AG04449 (cell line): Measurements from ENCODE around the gene CPN1.
"Not testable (repeated sequence)": the region's sequence is repeated elsewhere in the genome, so short reads cannot be mapped to it uniquely, and the experiment has no call there.

ENCODE experiments used
- CTCF ChIA-PET: fragments of 350-600 bp; formaldehyde crosslinking; extraction: SDS; loops from one replicate; lab custom pipeline; 2021; ENCODE audit warnings: antibody characterized with exemption; lab: Yijun Ruan, JAX
- POLR2A ChIA-PET: fragments of 400-600, 350-600 bp; formaldehyde crosslinking; extraction: SDS; loops from one replicate; lab custom pipeline; 2020; ENCODE audit warnings: antibody characterized with exemption, inconsistent platforms; lab: Yijun Ruan, JAX
- DNase-seq: peaks from one replicate; pipeline ENCODE4 v3.0.0-alpha.2; 2010; ENCODE audit warnings: low read depth, low spot score
- H3K4me3 ChIP-seq: 2 replicates; pipeline ENCODE4 v1.5.1; 2011; ENCODE audit warnings: low read depth, mild to moderate bottlenecking, control low read depth, low read length
- CTCF ChIP-seq: IDR thresholded peaks from one replicate; pipeline ENCODE4 v1.5.1; 2011; ENCODE audit warnings: mild to moderate bottlenecking, moderate library complexity, low read length, control low read depth, inconsistent platforms; ENCODE audit not compliant: insufficient read depth; ENCODE audit errors: missing control alignments

Gene CPN1

DNA sequence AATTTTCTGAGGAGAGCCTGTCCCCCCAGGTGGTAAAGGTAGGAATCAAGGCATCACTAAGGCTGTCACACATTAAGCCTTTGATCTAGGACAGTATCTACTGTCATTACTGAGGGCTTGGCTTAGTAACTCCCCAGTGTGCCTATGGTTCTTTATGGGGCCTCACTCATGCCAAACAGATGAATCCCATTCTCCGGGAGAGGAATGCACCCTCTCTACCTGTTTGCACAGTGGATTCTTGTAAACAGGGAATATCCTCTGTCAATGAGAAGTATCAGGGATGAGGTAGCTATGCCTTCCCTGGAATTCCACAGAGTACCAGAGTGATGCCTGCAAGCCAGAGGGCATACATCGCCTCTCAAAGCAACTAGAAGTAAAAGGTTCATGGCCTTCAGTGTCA, 3.9 kb upstream of the CPN1 start:
- CTCF ChIA-PET: no interaction called here
- POLR2A ChIA-PET: no interaction called here
- no peak for TF ChIP-seq CTCF
- DNase-seq: no peak
- no peak overlapping the region for H3K4me3 ChIP-seq

DNA sequence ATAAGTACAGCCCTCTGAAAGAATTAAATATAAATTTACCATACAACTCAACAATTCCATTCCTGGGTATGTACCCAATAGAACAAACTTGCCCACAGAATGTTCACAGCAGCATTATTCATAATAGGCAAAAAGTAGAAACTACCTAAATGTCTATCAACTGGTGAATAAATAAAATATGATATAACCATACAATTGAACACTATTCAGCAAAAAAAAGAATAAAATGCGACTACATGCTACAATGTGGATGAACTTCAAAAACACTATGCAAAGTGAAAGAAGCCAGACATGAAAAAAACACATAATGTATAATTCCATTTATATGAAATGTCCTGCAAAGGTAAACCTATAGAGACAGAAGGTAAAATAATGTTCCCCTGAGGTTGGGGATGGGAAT, 2.0 kb upstream of the CPN1 start:
- CTCF ChIA-PET: interaction anchor here (1.4 kb wide), 1 partner anchor 38 kb away, joined by 4 read pairs; no protein-coding TSS in a partner anchor
- TF ChIP-seq CTCF: no peak
- POLR2A ChIA-PET: interaction anchor here (0.7 kb wide), 1 partner anchor 145 kb away, joined by 3 read pairs; no protein-coding TSS in a partner anchor
- DNase-seq: no peak
- H3K4me3 ChIP-seq: no peak overlapping the region

GRCh38 chr10:100082276-100082675, 607 bp upstream of the CPN1 start:
- H3K4me3 ChIP-seq, DNase-seq, POLR2A ChIA-PET: not testable (repeated sequence)
- CTCF ChIA-PET: interaction anchor here (1.2 kb wide), 1 partner anchor 237 kb away, joined by 3 read pairs; no protein-coding TSS in a partner anchor

- H3K4me3 ChIP-seq: no peak overlapping the region
- CTCF ChIA-PET: interaction anchor here (1.6 kb wide), 1 partner anchor 31 kb away, joined by 3 read pairs; no protein-coding TSS in a partner anchor
- TF ChIP-seq CTCF: no peak
- no peak for DNase-seq
- POLR2A ChIA-PET: no interaction called here
Observed at GRCh38 chr10:100076750-100077149, 4.9 kb downstream of the CPN1 start.

- no peak overlapping the region for H3K4me3 ChIP-seq
- POLR2A ChIA-PET: no interaction called here
- CTCF ChIA-PET: interaction anchor here (1.5 to 1.6 kb wide), 2 partner anchors 30 kb away, joined by 3 read pairs; no protein-coding TSS in a partner anchor
- no peak for DNase-seq
- no peak for TF ChIP-seq CTCF
Observed at GRCh38 chr10:100075426-100076220, 6.0 kb downstream of the CPN1 start.

DNA sequence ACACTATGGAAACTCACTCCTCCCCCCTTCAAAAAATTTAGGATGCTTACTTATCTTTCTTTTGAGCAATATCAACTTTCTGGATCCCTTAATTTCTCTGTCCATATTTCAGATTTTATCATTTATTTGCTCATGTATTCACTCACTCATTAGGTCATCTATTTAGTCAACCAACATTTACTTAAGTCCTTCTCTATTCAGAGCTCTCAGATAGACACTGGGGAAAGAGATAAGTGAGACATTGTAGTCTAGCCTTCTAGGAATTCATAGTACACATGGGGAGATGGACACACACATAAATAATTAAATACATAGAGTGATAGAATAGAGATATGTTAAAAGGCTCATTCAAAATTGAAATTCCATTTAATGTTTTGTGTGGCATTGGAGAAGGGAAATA, 9.2 kb downstream of the CPN1 start:
- CTCF ChIA-PET: no interaction called here
- no peak for DNase-seq
- POLR2A ChIA-PET: no interaction called here
- no peak for TF ChIP-seq CTCF
- H3K4me3 ChIP-seq: no peak overlapping the region
